Activated CD8-positive, alpha-beta memory T cell treated with anti-CD3 and anti-CD28 coated beads, Interleukin-2, amount 50 U/mL, for 24 hours (primary cell): ENCODE results near the gene TMEM72.

Source experiments
- DNase-seq: peaks from one replicate; pipeline ENCODE4 v3.0.0-alpha.2; 2020; ENCODE audit errors: extremely low read depth

The TMEM72 gene

GRCh38 chr10:44920252-44920651 lies 9.1 kb downstream of the TMEM72 start:
- no peak for DNase-seq

DNA sequence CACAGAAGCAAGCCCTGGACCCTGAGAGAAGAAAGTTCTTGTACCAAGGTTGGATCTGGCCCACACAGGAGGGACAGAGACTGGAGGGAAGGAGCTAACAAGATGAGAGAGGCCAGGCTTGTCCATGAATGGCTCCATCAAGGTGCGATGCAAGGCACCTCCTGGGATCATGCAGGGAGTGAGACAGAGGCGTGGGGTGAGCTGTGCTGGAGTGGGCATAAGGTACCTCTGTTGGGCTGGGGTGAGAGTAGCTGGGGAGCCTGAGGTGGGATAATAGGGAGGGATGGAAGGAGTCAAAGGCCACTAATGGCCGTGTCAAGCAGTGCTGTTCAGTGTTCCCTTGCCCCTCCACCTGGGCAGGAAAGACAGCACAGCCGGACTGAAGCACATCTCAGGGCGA lies 9.9 kb downstream of the TMEM72 start:
- no peak for DNase-seq

DNA sequence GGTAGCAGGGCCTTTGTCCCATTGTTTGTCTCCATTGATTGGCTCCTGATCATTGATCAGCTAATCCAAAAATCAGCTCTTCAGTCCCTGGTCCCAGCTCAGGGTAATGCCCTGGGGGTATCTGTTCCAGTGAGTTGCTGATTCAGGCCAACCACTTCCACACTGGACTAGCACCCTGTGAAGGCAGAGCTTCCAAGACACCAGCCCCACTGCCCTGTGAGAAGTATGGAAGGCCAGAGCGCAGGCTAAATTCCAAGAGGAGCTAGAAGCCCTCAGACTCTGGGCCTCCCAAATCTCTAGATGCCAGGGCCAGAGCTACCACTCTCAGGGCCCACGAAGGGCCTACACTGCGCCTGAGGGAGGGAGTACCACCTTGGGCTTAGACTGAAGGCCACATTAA lies 10.4 kb downstream of the TMEM72 start:
- DNase-seq, result no peak

DNA sequence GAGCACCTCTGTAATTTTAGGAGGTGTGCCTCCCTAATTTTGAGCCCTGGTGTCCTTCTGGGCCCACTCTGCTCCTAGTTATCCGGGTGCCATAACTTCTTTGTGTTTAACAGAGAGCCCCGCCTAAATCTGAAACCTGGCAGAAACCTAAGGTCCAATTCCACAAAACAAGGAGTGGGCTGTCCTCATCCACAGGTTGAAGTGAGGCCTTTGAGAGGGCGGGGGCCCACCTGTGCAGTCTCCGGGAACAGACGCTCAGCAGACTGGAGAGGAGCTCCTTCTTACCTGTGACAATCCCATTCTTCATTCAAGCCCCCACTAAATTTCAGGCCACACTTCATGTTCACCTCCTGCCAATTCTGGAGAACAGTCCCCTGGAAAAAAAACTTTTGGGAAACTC lies 10.9 kb downstream of the TMEM72 start:
- DNase-seq, result no peak

- no peak for DNase-seq
Measured at GRCh38 chr10:44922796-44923545, 11.8 kb downstream of the TMEM72 start.

DNA sequence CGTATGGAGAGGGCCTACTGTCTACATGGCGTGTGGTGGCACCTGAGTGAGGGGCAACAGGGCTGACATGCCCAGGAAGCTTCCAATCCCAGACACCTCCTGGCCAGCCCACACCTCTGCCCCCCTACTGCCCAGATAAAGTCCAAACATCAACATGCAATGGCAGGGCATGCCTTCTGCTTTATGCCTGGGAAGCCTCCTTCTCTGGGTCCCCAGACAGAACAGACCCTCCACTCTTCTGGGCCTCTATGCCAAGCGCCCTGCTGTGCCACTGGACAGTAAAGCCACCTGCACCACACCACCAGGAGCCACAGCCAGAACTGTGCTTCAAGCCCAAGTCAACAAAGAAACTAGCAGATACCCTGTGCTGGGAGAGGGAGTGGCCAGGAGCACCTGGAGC lies 12.5 kb downstream of the TMEM72 start:
- DNase-seq, result no peak

DNA sequence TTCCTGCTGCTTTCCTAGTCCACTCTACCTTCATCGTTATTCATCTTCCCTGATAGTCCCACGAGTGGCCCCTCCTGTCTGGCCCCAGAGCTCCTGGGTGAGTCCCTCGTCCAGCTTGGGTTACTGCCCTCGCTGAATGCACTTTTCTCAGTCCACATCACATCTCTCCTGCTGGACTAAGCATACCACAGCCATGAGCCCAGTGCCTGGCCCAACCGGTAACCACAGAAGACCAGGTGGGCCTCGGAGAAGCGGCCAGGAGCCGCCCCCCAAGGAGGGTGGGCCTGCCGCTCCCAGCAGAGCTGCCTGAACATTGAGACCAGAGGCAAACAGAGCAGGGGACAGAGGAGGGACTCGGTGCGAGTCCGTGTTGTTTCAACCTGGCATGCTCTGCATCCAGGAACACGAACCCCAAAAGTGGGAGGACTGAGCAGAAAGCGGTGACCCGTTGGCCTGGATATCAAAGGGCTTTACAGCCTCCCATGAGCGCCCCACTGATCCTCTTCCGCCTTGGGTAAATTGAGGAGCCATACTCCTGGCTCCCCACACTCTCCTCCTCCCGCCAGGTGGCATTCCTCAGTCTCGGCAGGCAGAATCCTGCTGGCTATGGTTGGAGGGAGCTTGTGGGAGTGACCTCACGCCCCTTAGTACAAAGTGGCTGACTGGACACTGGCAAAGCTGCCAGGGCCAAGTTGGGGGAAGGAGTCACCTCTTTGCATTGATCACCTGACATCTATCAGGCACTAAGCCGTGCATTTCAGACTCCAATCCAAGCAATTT lies 13.3 kb downstream of the TMEM72 start:
- DNase-seq, result no peak

GRCh38 chr10:44925224-44925623 lies 14.1 kb downstream of the TMEM72 start:
- no peak for DNase-seq

- no peak for DNase-seq
Measured at GRCh38 chr10:44925811-44926750, 14.9 kb downstream of the TMEM72 start.

GRCh38 chr10:44926751-44927351 lies 15.7 kb downstream of the TMEM72 start:
- no peak for DNase-seq

DNA sequence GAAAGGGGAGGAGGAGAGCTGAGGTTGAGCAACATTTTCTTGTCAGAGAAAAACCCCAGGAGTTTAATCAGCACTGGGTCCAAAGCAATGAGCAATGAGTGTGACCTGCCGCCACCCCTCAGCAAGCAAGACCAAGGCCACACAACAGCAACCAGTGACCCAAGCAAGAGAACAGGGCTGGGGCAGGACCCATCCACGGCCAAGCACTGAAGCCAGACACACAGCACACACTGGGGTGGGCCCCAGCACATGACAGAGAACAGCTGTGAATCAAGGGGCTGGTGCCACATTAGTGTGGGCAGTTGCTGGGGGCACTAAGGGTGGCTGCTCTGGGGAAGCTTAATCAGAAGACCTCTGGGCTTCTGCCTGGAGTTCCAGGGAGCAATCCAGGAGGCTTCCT lies 16.2 kb downstream of the TMEM72 start:
- DNase-seq, result no peak

GRCh38 chr10:44928462-44928861 lies 17.3 kb downstream of the TMEM72 start:
- DNase-seq, result no peak

DNA sequence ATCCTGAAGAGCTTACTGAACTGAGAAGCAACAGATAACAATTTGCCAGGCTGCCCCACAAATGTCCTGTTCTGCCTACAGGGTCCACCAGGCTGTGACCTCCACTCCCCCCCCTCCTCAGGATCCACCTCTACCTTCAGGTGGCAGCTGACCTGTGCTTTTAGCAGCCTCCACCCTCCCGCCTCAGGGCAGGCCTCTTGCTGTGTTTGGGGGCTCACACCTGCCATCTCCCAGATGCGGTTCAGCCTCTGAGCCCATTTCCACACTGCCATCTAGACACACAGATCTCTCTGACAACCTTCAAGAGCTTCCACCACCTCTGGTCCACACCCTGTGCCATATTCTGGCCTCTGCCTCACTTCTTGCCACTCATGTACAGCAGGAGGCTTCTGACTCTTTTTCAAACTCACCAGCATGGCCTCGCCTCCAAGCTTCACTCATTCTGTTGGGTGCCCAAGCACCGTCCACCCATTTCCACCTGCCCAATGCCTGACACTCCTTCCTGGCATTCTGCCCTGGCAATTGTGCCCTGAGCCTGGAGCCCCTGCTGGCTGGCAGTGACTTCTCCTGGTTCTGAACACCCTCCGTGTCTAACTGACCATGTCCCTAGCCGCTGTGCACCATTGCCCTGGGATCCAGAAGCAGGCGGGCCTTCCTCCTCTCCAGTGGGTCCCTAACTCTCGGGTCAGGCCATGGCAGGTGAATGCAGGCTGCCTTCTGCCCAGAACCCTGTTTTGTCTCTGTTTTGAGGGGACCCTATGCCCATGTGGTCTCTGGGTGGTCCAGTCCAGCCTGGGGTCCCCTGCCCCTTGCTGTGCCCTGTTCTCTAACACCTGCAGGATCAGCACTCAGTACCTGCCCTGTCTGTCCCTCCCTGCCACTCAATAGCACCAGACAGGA lies 18.5 kb downstream of the TMEM72 start:
- no peak for DNase-seq

DNA sequence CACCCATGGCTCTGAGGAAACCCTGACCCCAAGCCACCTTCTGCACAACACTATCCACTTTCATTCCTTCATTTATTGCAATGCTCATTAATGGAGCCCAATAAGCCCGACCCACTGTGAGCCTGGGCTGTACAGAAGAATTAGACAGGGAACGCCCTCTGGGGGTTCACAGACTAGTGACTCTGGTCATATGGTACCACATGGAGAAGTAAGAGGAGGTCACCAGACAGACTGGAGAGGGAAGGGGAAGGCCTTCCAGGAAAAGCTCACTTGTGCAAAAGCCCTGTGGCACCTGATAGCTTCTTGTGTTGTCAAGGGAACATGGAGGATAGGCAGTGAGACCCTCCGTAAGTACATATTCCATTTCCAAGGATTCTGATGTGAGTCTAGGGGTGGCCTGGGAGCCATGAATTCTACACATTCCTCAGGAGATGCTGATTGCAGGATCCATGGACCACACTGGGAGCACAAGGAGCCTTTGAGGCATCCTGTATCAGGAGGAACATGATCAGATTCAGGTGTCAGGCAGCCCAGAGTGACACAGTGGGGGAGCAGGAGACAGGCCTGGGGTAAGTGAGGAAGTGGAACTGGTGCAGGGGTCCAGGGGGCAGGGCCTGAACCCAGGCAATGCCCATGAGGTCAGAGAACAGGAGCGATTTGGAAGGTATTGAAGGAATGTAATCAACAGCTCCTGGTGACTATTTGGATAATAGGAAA lies 19.9 kb downstream of the TMEM72 start:
- no peak for DNase-seq

DNA sequence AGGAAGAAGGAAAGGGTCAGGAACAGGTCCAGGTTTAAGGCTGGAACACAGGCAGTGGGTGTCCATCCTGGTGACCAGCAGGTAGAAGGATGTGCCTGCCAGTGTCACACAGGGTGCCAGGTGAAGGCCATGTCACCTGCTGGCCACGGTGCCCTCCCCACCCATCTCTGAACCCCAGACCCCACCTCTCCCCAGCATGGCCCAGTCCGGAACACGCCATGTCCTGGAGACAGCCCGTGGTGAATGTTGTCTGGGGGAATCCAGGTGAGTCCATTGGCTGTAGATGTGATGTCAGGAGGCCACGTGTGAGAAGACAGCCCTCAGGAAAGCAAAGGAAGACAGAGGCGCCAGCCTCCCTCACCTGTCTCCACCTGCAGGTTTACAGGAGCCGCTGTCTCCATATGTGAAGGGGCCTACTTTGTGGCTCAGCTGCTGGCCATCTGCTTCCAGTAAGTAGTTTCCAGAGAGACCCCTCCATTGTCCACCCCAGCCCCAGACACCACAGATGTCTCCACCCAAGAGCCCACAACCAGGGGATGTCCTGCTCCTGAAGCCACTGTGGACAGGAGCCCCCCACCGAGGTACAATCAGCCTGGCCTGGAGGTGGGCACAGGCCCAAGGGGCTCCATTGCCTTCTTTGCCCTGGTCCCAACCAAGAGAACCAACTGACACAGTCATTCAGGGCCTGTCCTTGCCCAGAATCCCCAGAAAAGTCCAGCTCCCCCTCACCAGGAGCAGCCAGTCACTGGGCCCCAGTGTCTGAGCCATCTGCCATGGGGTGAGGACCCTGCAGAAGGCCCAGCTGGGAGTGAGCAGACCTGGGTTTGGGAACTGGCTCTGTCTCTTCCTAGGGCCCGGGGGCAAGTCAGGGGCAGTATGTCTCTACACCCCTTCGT lies 20.7 kb downstream of the TMEM72 start:
- no peak for DNase-seq

- peak; percentile 58 for DNase-seq
Measured at GRCh38 chr10:44932517-44933450, 21.6 kb downstream of the TMEM72 start.

- DNase-seq, result no peak
Measured at GRCh38 chr10:44933451-44934321, 22.5 kb downstream of the TMEM72 start.
